ENCODE measurements around the gene CTAG1A. TPM values are rescaled to one million over a fixed set of nuclear protein-coding genes. Genes with fewer than 3 reads are reported as not detected.

The CTAG1A gene
- total and polyA plus RNA-seq, 9 donors, result 0.12 to 0.35 TPM; not detected in 7

DNA sequence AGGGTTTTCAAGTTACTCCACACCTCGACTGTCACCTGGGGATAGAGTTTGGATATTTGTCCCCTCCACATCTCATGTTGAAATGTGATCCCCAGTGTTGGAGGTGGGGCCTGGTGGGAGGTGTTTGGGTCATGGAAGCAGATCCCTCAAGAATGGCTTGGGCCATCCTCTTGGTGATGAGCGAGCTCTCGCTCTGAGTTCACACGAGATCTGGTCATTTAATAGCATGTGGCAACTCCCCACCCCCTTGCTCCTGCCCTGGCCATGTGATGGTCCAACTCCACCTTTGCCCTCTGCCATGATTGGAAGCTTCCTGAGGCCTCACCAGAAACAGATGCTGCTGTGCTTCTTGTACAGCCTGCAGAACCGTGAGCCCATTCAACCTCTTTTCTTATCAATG is 8.3 kb downstream of the CTAG1A start:
- no peak overlapping the region for H3K4me3 ChIP-seq
- TF ChIP-seq POLR2A (IDR thresholded peaks at IDR 0.05), result no peak
- TF ChIP-seq CTCF (IDR thresholded peaks at IDR 0.05), result no peak
- no peaks in the 10 kb centered on the region for H3K9me3 ChIP-seq
- intact Hi-C loops (cut with DNase I), result no loop called here
- no peak overlapping the region for H3K27ac ChIP-seq
- no peak for DNase-seq
- WGBS, 3 donors, result 79 to 83% (median 81%) methylated on average over 5 of the region's 5 CpGs
- no peaks in the 10 kb centered on the region for H3K27me3 ChIP-seq
- no peaks in the 10 kb centered on the region for H3K36me3 ChIP-seq
- H3K4me1 ChIP-seq (ENCODE audit: insufficient read depth), result no peaks in the 10 kb centered on the region

DNA sequence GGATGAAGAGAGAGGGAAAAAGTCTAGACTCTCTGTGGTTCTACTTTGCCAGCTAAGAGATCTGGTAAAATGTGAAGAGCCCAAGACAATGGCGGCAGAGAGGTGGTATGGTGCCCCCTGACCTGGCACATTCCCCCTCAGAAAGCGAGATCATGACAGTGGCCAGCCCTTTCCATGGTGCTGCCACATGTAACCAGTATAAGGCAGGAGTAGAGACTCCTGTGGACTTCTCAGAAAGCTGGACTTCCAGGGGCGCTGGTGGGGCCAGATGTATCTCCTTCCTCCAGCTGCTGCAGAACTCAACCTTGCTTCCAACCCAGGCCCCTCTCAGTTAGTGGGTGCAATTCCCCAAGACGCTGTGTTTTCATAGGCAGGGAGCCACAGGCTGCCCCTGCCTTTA is 9.6 kb downstream of the CTAG1A start:
- DNase-seq, result no peak
- 67 to 74% (median 71%) methylated on average over 4 of the region's 4 CpGs for WGBS, 3 donors
- intact Hi-C loops (cut with DNase I), result no loop called here

GRCh38 chrX:154595559-154596249 is 10.8 kb downstream of the CTAG1A start:
- TF ChIP-seq POLR2A (IDR thresholded peaks at IDR 0.05), result no peak
- no peak for TF ChIP-seq CTCF (IDR thresholded peaks at IDR 0.05)
- no peak for TF ChIP-seq EP300 (IDR thresholded peaks at IDR 0.05)
- intact Hi-C loops (cut with DNase I), result no loop called here
- H3K27ac ChIP-seq, result no peak overlapping the region
- no peaks in the 10 kb centered on the region for H3K27me3 ChIP-seq
- no peak overlapping the region for H3K4me3 ChIP-seq
- no peaks in the 10 kb centered on the region for H3K36me3 ChIP-seq
- no peaks in the 10 kb centered on the region for H3K9me3 ChIP-seq
- no peaks in the 10 kb centered on the region for H3K4me1 ChIP-seq (ENCODE audit: insufficient read depth)
- no peak for DNase-seq
- 33 to 39% (median 39%) methylated on average over 2 of the region's 2 CpGs for WGBS, 3 donors

More for the DNA sequence above, 9.6 kb downstream of the CTAG1A start:
- Histone ChIP-seq H3K27ac (no peak overlapping the region), H3K27me3 (no peaks in the 10 kb centered on the region), H3K9me3 (no peaks in the 10 kb centered on the region), H3K4me3 (no peak overlapping the region), H3K4me1 (ENCODE audit: insufficient read depth) (no peaks in the 10 kb centered on the region), H3K36me3 (no peaks in the 10 kb centered on the region)
- TF ChIP-seq EP300 (IDR thresholded peaks at IDR 0.05), result no peak
- no peak for TF ChIP-seq CTCF (IDR thresholded peaks at IDR 0.05)
- no peak for TF ChIP-seq POLR2A (IDR thresholded peaks at IDR 0.05)

GRCh38 chrX:154596290-154596929 is 11.5 kb downstream of the CTAG1A start:
- TF ChIP-seq CTCF (IDR thresholded peaks at IDR 0.05), result no peak
- TF ChIP-seq EP300 (IDR thresholded peaks at IDR 0.05), result no peak
- TF ChIP-seq POLR2A (IDR thresholded peaks at IDR 0.05), result no peak
- DNase-seq, result peak in 1 of 5 donors; percentile 3
- Histone ChIP-seq H3K4me1 (ENCODE audit: insufficient read depth) (no peaks in the 10 kb centered on the region), H3K9me3 (no peaks in the 10 kb centered on the region), H3K36me3 (no peaks in the 10 kb centered on the region), H3K27ac (no peak overlapping the region), H3K4me3 (no peak overlapping the region), H3K27me3 (no peaks in the 10 kb centered on the region)
- intact Hi-C loops (cut with DNase I), result no loop called here
- WGBS, 3 donors, result 7 to 18% (median 12%) methylated on average over 3 of the region's 3 CpGs

All from ovary (tissue), 9 donors.